IMR-90 (cell line): ENCODE measurements around the gene ORC5. TPM values are rescaled to one million over a fixed set of nuclear protein-coding genes. Genes with fewer than 3 reads are reported as not detected.

Experiments
- ATAC-seq: fragments of 200-7000 bp; cut with Tn5 transposase; 2 replicates; pipeline ENCODE4 v1.9.1; 2020; ENCODE audit warnings: low read depth, mild to moderate bottlenecking, moderate library complexity
- BruUV-seq: library from RNA; stranded (reverse); fragments of 400-500 nt; replicated peaks from 2 replicates; lab custom pipeline; 2021; lab: Mats Ljungman, UMichigan
- CTCF ChIA-PET: fragments of 300-600 bp; formaldehyde crosslinking; extraction: SDS; loops from one replicate; lab custom pipeline; 2021; ENCODE audit warnings: antibody characterized with exemption; lab: Yijun Ruan, JAX
- POLR2A ChIA-PET: fragments of 300-600 bp; sonication (Branson Sonifier 250); formaldehyde crosslinking; loops from one replicate; lab custom pipeline; 2022; ENCODE audit warnings: antibody characterized with exemption; ENCODE audit not compliant: unreplicated experiment; lab: Charles Lee
- DNase-seq: peaks from one replicate; pipeline ENCODE4 v3.0.0; 2013
- H2AFZ ChIP-seq: replicated peaks from 2 replicates; pipeline ENCODE3; 2013; ENCODE audit warnings: low read length, mild to moderate bottlenecking; ENCODE audit not compliant: poor library complexity
- H2AK5ac ChIP-seq: 2 replicates; pipeline ENCODE4 v1.6.1; 2013; ENCODE audit warnings: low read depth, low read length, inconsistent platforms
- H2AK9ac ChIP-seq: replicated peaks from 2 replicates; pipeline ENCODE3; 2013; ENCODE audit warnings: mild to moderate bottlenecking, low read depth, low read length, moderate library complexity; ENCODE audit not compliant: poor library complexity
- H2BK120ac ChIP-seq: 2 replicates; pipeline ENCODE4 v1.6.1; 2013; ENCODE audit warnings: low read depth, low read length, inconsistent platforms
- H2BK15ac ChIP-seq: 3 replicates; pipeline ENCODE4 v1.6.1; 2013; ENCODE audit warnings: low read depth, low read length, inconsistent platforms
- H2BK20ac ChIP-seq: 2 replicates; pipeline ENCODE4 v1.6.1; 2013; ENCODE audit warnings: low read depth, mild to moderate bottlenecking, inconsistent platforms, low read length, moderate library complexity
- H2BK5ac ChIP-seq: 2 replicates; pipeline ENCODE4 v1.6.1; 2013; ENCODE audit warnings: mild to moderate bottlenecking, low read depth, low read length, inconsistent platforms; ENCODE audit not compliant: poor library complexity, severe bottlenecking
- H3K14ac ChIP-seq: replicated peaks from 2 replicates; pipeline ENCODE4 v1.6.1; 2013; ENCODE audit warnings: low read depth, low read length, inconsistent platforms
- H3K18ac ChIP-seq: 2 replicates; pipeline ENCODE4 v1.6.1; 2013; ENCODE audit warnings: low read depth, low read length, control low read depth
- H3K23ac ChIP-seq: 2 replicates; pipeline ENCODE4 v1.6.1; 2013; ENCODE audit warnings: low read depth, low read length, inconsistent platforms
- H3K27ac ChIP-seq: 2 replicates; pipeline ENCODE4 v1.5.1; 2013; ENCODE audit warnings: mild to moderate bottlenecking, control low read depth, low read length; ENCODE audit not compliant: insufficient read depth
- H3K27me3 ChIP-seq: 2 replicates; pipeline ENCODE4 v1.6.1; 2013; ENCODE audit warnings: low read length; ENCODE audit not compliant: control insufficient read depth, insufficient read depth
- H3K36me3 ChIP-seq: 2 replicates; pipeline ENCODE4 v1.6.1; 2013; ENCODE audit warnings: low read length, mixed read lengths; ENCODE audit not compliant: control insufficient read depth, insufficient read depth
- H3K4ac ChIP-seq: 2 replicates; pipeline ENCODE4 v1.6.1; 2013; ENCODE audit warnings: low read depth, low read length, inconsistent platforms
- H3K4me1 ChIP-seq: 2 replicates; pipeline ENCODE4 v1.6.1; 2013; ENCODE audit warnings: low read length, mixed read lengths; ENCODE audit not compliant: control insufficient read depth, insufficient read depth
- H3K4me2 ChIP-seq: 2 replicates; pipeline ENCODE4 v1.6.1; 2013; ENCODE audit warnings: low read depth, mild to moderate bottlenecking, control low read depth, low read length, moderate library complexity
- H3K4me3 ChIP-seq: 2 replicates; pipeline ENCODE4 v1.5.1; 2013; ENCODE audit warnings: low read depth, mild to moderate bottlenecking, control low read depth, low read length, moderate library complexity; ENCODE audit not compliant: insufficient read depth
- H3K56ac ChIP-seq: 2 replicates; pipeline ENCODE4 v1.6.1; 2013; ENCODE audit warnings: low read length, inconsistent platforms; ENCODE audit not compliant: insufficient read depth; ENCODE audit errors: extremely low read depth
- H3K79me1 ChIP-seq, 2 experiments: 2 replicates each; pipeline ENCODE4 v1.6.1; 2013; ENCODE audit warnings: low read length in 2 of 2, inconsistent platforms in 1 of 2, low read depth in 1 of 2
- H3K9ac ChIP-seq: 2 replicates; pipeline ENCODE4 v1.6.1; 2013; ENCODE audit warnings: low read depth, low read length, control low read depth
- H3K9me1 ChIP-seq: 2 replicates; pipeline ENCODE4 v1.6.1; 2013; ENCODE audit warnings: low read length, inconsistent platforms; ENCODE audit not compliant: insufficient read depth
- H3K9me3 ChIP-seq: 2 replicates; pipeline ENCODE4 v1.6.1; 2013; ENCODE audit warnings: low read length; ENCODE audit not compliant: control insufficient read depth, insufficient read depth
- H4K20me1 ChIP-seq: 2 replicates; pipeline ENCODE4 v1.6.1; 2013; ENCODE audit warnings: low read length, inconsistent platforms; ENCODE audit not compliant: insufficient read depth
- H4K5ac ChIP-seq: 2 replicates; pipeline ENCODE4 v1.6.1; 2013; ENCODE audit warnings: mild to moderate bottlenecking, low read depth, low read length, control low read depth
- H4K8ac ChIP-seq, 2 experiments: 2 replicates each; pipeline ENCODE4 v1.6.1; 2013; ENCODE audit warnings: low read depth in 2 of 2, low read length in 2 of 2, control low read depth in 1 of 2, inconsistent platforms in 1 of 2
- H4K91ac ChIP-seq: 2 replicates; pipeline ENCODE4 v1.6.1; 2013; ENCODE audit warnings: low read depth, low read length, inconsistent platforms; ENCODE audit not compliant: insufficient read depth
- BHLHE40 ChIP-seq: fragments of 150-350 bp; IDR thresholded peaks from 2 replicates; pipeline ENCODE4 v1.6.1; 2016; ENCODE audit warnings: mild to moderate bottlenecking, low read depth, low read length
- CEBPB ChIP-seq: IDR thresholded peaks from 2 replicates; pipeline ENCODE4 v1.6.1; 2012; ENCODE audit warnings: low read depth, low read length, improper control_type of control experiment
- FOS ChIP-seq: fragments of 150-350 bp; IDR thresholded peaks from 2 replicates; pipeline ENCODE4 v1.6.1; 2016; ENCODE audit warnings: low read depth, low read length
- MXI1 ChIP-seq: IDR thresholded peaks from 2 replicates; pipeline ENCODE4 v1.6.1; 2012; ENCODE audit warnings: low read depth, mild to moderate bottlenecking, low read length, moderate library complexity, borderline replicate concordance
- POLR2A ChIP-seq: IDR thresholded peaks from 2 replicates; pipeline ENCODE4 v1.6.1; 2012; ENCODE audit warnings: mild to moderate bottlenecking, low read depth, low read length
- RAD21 ChIP-seq: IDR thresholded peaks from 2 replicates; pipeline ENCODE4 v1.6.1; 2012; ENCODE audit warnings: low read length, improper control_type of control experiment
- RFX5 ChIP-seq: IDR thresholded peaks from 2 replicates; pipeline ENCODE4 v1.8.0; 2012; ENCODE audit warnings: low read depth, mild to moderate bottlenecking, low read length, moderate library complexity
- USF2 ChIP-seq: fragments of 150-350 bp; IDR thresholded peaks from 2 replicates; pipeline ENCODE4 v1.6.1; 2017; ENCODE audit warnings: mild to moderate bottlenecking, antibody characterized with exemption, low read length, low read depth
- WGBS, 2 experiments: methylation state at CpG; one replicate each; pipeline versions ENCODE4 v1.1.5 to v1.1.7; 2013; ENCODE audit warnings: missing lambda C conversion rate in 2 of 2; ENCODE audit not compliant: insufficient read length in 1 of 2; ENCODE audit errors: extremely low coverage in 2 of 2; 5-methylcytosine and 5-hydroxymethylcytosine counted together
- dilution Hi-C: fragments of 300-500 bp; cut with HindIII; formaldehyde crosslinking; loops from one replicate; pipeline ENCODE4 v1.14.3; 2018; ENCODE audit warnings: low sequenced_read_pairs; ENCODE audit not compliant: unreplicated experiment
- in situ Hi-C: fragments of 300-500 bp; cut with MboI; formaldehyde crosslinking; loops from 3 replicates; pipeline ENCODE4 v1.14.3; 2019; ENCODE audit warnings: low sequenced_read_pairs, inconsistent platforms, mixed read lengths
- intact Hi-C: fragments of 100-400 bp; cut with micrococcal nuclease; formaldehyde crosslinking; loops from 2 replicates; pipeline ENCODE4 v1.10.0; 2022
- polyA plus RNA-seq, 3 experiments: library from polyadenylated mRNA; depleted of rRNA; stranded (reverse); fragments of >200 nt; gene quantifications; 2 replicates each; pipeline ENCODE4 v1.2.3, GENCODE V29; 2012; ENCODE audit warnings: low replicate concordance in 1 of 3
- total RNA-seq: library from RNA; depleted of rRNA; stranded (reverse); fragments of >200 nt; gene quantifications from 2 replicates; pipeline ENCODE4 v1.2.3, GENCODE V29; 2012

ORC5 gene
- total and polyA plus RNA-seq, 2 of the 4 experiments (the other 2 are of a cell fraction), result 7.9 to 18.8 TPM

- no peak overlapping the region for H3K14ac ChIP-seq
- no peak overlapping the region for H4K91ac ChIP-seq
- H3K9ac ChIP-seq, result no peak overlapping the region
- H2BK15ac ChIP-seq, result no peak overlapping the region
- H3K4ac ChIP-seq, result no peak overlapping the region
- TF ChIP-seq BHLHE40, result no peak
- no peak for TF ChIP-seq RFX5
- TF ChIP-seq POLR2A, result no peak
- no peak for TF ChIP-seq RAD21
- no peak for TF ChIP-seq USF2
- no peak for TF ChIP-seq CEBPB
- no peak for TF ChIP-seq MXI1
- no peak for TF ChIP-seq FOS
- no peak overlapping the region for H3K23ac ChIP-seq
- H4K5ac ChIP-seq, result no peak overlapping the region
- WGBS, 2 experiments, result no CpG with 5 or more reads among the region's 4 CpGs
- H3K18ac ChIP-seq, result no peak overlapping the region
- no peak for ATAC-seq
- H3K4me1 ChIP-seq, result no peaks in the 10 kb centered on the region
- no peaks in the 10 kb centered on the region for H3K36me3 ChIP-seq
- intact Hi-C loops (no loop called here), in situ Hi-C loops (no loop called here), dilution Hi-C loops (no loop called here)
- H2AFZ ChIP-seq, result no peak overlapping the region
- no peak overlapping the region for H2BK5ac ChIP-seq
- no peak overlapping the region for H3K27ac ChIP-seq
- ChIA-PET POLR2A (no interaction called here), CTCF (interaction anchor here (0.7 kb wide), 1 partner anchor 1136 kb away, joined by 3 read pairs; no protein-coding TSS in a partner anchor)
- H4K8ac ChIP-seq, result no peak overlapping the region
- no peak overlapping the region for H2BK20ac ChIP-seq
- H3K27me3 ChIP-seq, result no peaks in the 10 kb centered on the region
- H4K20me1 ChIP-seq, result no peaks in the 10 kb centered on the region
- no TSS peak for BruUV-seq
- no peaks in the 10 kb centered on the region for H3K79me1 ChIP-seq
- H2AK9ac ChIP-seq, result no peak overlapping the region
- H2BK120ac ChIP-seq, result no peak overlapping the region
- DNase-seq, result no peak
- no peak overlapping the region for H3K4me2 ChIP-seq
- no peak overlapping the region for H3K56ac ChIP-seq
- H3K9me1 ChIP-seq, result no peaks in the 10 kb centered on the region
- H3K9me3 ChIP-seq, result no peaks in the 10 kb centered on the region
- no peak overlapping the region for H2AK5ac ChIP-seq
- no peak overlapping the region for H3K4me3 ChIP-seq
These were observed 9.8 kb upstream of the ORC5 start for GRCh38 chr7:104217620-104218019.
